Body of pancreas (tissue), 4 donors: Measurements from ENCODE around the gene AKAP11.

Experiments used
- CTCF ChIP-seq, 7 experiments: fragments of 450-650 bp in 4 of 7; fragments of 200-600 bp in 3 of 7; sonication (generic) in 3 of 7; IDR thresholded peaks; one replicate each; pipeline ENCODE4 v1.5.1; 2016 to 2019; ENCODE audit warnings: antibody characterized with exemption in 7 of 7
- POLR2A ChIP-seq, 3 donors: fragments of 450-650 bp; IDR thresholded peaks; one replicate each; pipeline ENCODE4 v1.6.1; 2016; ENCODE audit warnings: antibody characterized with exemption in 3 of 3, mild to moderate bottlenecking in 2 of 3

DNA sequence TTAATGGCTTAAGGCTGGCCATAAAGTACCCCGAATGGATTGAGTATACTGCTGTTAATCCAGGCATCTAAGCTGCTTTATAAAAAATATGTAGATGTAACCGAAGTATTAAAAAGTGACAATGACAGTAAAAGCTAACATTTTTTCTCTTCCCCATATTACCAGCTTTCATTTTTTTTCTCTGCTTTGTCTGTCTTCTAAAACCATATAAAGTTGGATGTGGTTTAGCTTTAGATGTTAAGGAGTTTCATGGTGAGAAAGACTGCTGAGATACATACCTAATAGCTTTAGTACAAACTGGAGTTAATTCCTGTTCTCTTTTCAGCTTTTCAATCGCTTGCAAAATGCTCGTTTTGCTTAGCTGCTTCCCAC, 838 bp downstream of the AKAP11 start:
- TF ChIP-seq CTCF (IDR thresholded peaks at IDR 0.05) (no peak), POLR2A (IDR thresholded peaks at IDR 0.05) (no peak)
